H9 (cell line): ENCODE data around the gene PGPEP1. TPM values are rescaled to one million over a fixed set of nuclear protein-coding genes. Genes with fewer than 3 reads are reported as not detected.

Experiments
- DNase-seq: peaks from one replicate; pipeline ENCODE4 v3.0.0-alpha.2; 2017
- H2AFZ ChIP-seq: one replicate; pipeline ENCODE4 v1.6.1; 2013; ENCODE audit warnings: mild to moderate bottlenecking, low read length, control low read depth, moderate library complexity
- H2AK5ac ChIP-seq: 2 replicates; pipeline ENCODE4 v1.6.1; 2013; ENCODE audit warnings: low read length, control low read depth, mixed read lengths; ENCODE audit not compliant: insufficient read length
- H2BK120ac ChIP-seq: one replicate; pipeline ENCODE4 v1.6.1; 2013; ENCODE audit warnings: low read depth, mild to moderate bottlenecking, low read length, control low read depth, inconsistent platforms; ENCODE audit not compliant: poor library complexity, severe bottlenecking
- H2BK12ac ChIP-seq: 2 replicates; pipeline ENCODE4 v1.6.1; 2013; ENCODE audit warnings: low read length, control low read depth, mixed read lengths, low read depth; ENCODE audit not compliant: insufficient read length
- H2BK15ac ChIP-seq: 2 replicates; pipeline ENCODE4 v1.6.1; 2013; ENCODE audit warnings: low read depth, low read length, control low read depth
- H2BK20ac ChIP-seq: one replicate; pipeline ENCODE4 v1.6.1; 2013; ENCODE audit warnings: low read depth, mild to moderate bottlenecking, low read length, control low read depth, inconsistent platforms; ENCODE audit not compliant: poor library complexity, severe bottlenecking
- H2BK5ac ChIP-seq: 2 replicates; pipeline ENCODE4 v1.6.1; 2013; ENCODE audit warnings: low read length, control low read depth, mixed read lengths; ENCODE audit not compliant: insufficient read length
- H3K14ac ChIP-seq: 2 replicates; pipeline ENCODE4 v1.6.1; 2013; ENCODE audit warnings: low read length, control low read depth; ENCODE audit not compliant: insufficient read depth
- H3K18ac ChIP-seq: 2 replicates; pipeline ENCODE4 v1.6.1; 2013; ENCODE audit warnings: low read depth, mild to moderate bottlenecking, mixed read lengths, low read length, control low read depth; ENCODE audit not compliant: insufficient read length
- H3K23ac ChIP-seq: 2 replicates; pipeline ENCODE4 v1.6.1; 2013; ENCODE audit warnings: low read length, control low read depth, mixed read lengths, low read depth; ENCODE audit not compliant: insufficient read length
- H3K23me2 ChIP-seq: 2 replicates; pipeline ENCODE4 v1.6.1; 2013; ENCODE audit warnings: low read depth, mild to moderate bottlenecking, mixed read lengths, low read length, control low read depth; ENCODE audit not compliant: insufficient read length, poor library complexity, severe bottlenecking
- H3K27ac ChIP-seq: 2 replicates; pipeline ENCODE4 v1.5.1; 2013; ENCODE audit warnings: low read length, control low read depth, mixed read lengths, low read depth; ENCODE audit not compliant: insufficient read length
- H3K27me3 ChIP-seq: 2 replicates; pipeline ENCODE4 v1.6.1; 2013; ENCODE audit warnings: low read length, control low read depth, inconsistent platforms; ENCODE audit not compliant: insufficient read depth
- H3K4ac ChIP-seq: 2 replicates; pipeline ENCODE4 v1.6.1; 2013; ENCODE audit warnings: low read depth, mild to moderate bottlenecking, control low read depth, inconsistent platforms, low read length, moderate library complexity
- H3K4me1 ChIP-seq: 2 replicates; pipeline ENCODE4 v1.6.1; 2013; ENCODE audit warnings: low read length, control low read depth, inconsistent platforms; ENCODE audit not compliant: insufficient read depth
- H3K4me2 ChIP-seq: 2 replicates; pipeline ENCODE4 v1.6.1; 2013; ENCODE audit warnings: low read length, control low read depth, mixed read lengths; ENCODE audit not compliant: insufficient read length, insufficient read depth
- H3K56ac ChIP-seq: 2 replicates; pipeline ENCODE4 v1.6.1; 2013; ENCODE audit warnings: low read depth, mild to moderate bottlenecking, mixed read lengths, low read length, control low read depth; ENCODE audit not compliant: insufficient read length
- H3K79me1 ChIP-seq: 2 replicates; pipeline ENCODE4 v1.6.1; 2013; ENCODE audit warnings: low read depth, mild to moderate bottlenecking, moderate library complexity, low read length, control low read depth, inconsistent platforms; ENCODE audit not compliant: insufficient read depth, poor library complexity, severe bottlenecking
- H3K79me2 ChIP-seq: 2 replicates; pipeline ENCODE4 v1.6.1; 2013; ENCODE audit warnings: low read length, control low read depth, inconsistent platforms; ENCODE audit not compliant: insufficient read depth
- H3K9ac ChIP-seq: 2 replicates; pipeline ENCODE4 v1.6.1; 2013; ENCODE audit warnings: low read length, control low read depth, mixed read lengths; ENCODE audit not compliant: insufficient read length; ENCODE audit errors: extremely low read depth
- H3K9me3 ChIP-seq: one replicate; pipeline ENCODE4 v1.6.1; 2013; ENCODE audit warnings: low read depth, low read length, inconsistent platforms; ENCODE audit not compliant: control insufficient read depth
- H3T11ph ChIP-seq: one replicate; pipeline ENCODE4 v1.6.1; 2013; ENCODE audit warnings: mild to moderate bottlenecking, low read length, control low read depth, inconsistent platforms
- H4K20me1 ChIP-seq: one replicate; pipeline ENCODE4 v1.6.1; 2013; ENCODE audit not compliant: control insufficient read depth, insufficient read length, insufficient read depth
- H4K5ac ChIP-seq: 2 replicates; pipeline ENCODE4 v1.6.1; 2013; ENCODE audit warnings: low read depth, mild to moderate bottlenecking, mixed read lengths, low read length, control low read depth; ENCODE audit not compliant: insufficient read length
- H4K8ac ChIP-seq: replicated peaks from 2 replicates; pipeline ENCODE4 v1.6.1; 2013; ENCODE audit warnings: low read length, control low read depth, mixed read lengths, low read depth; ENCODE audit not compliant: insufficient read length
- H4K91ac ChIP-seq: 2 replicates; pipeline ENCODE4 v1.6.1; 2013; ENCODE audit warnings: low read depth, mild to moderate bottlenecking, moderate library complexity, mixed read lengths, low read length, control low read depth; ENCODE audit not compliant: insufficient read length
- H3K27ac Mint-ChIP-seq, 3 experiments: 2 replicates in 2 of 3; 3 replicates in 1 of 3; pipeline ENCODE4 v1.8.0; 2020 to 2021; ENCODE audit warnings: mixed read lengths in 3 of 3, mild to moderate bottlenecking in 1 of 3, moderate library complexity in 1 of 3
- H3K27me3 Mint-ChIP-seq: 2 replicates; pipeline ENCODE4 v1.8.0; 2021; ENCODE audit warnings: low read depth, mild to moderate bottlenecking, moderate library complexity, mixed read lengths
- H3K36me3 Mint-ChIP-seq, 3 experiments: 2 replicates in 2 of 3; 3 replicates in 1 of 3; pipeline ENCODE4 v1.8.0; 2020 to 2021; ENCODE audit warnings: low read depth in 3 of 3, mixed read lengths in 3 of 3; ENCODE audit not compliant: insufficient read depth in 1 of 3
- H3K4me1 Mint-ChIP-seq, 2 experiments: 2 replicates each; pipeline ENCODE4 v1.8.0; 2020; ENCODE audit warnings: mixed read lengths in 2 of 2
- H3K4me3 Mint-ChIP-seq, 2 experiments: 2 replicates in 1 of 2; 3 replicates in 1 of 2; pipeline ENCODE4 v1.8.0; 2020 to 2021; ENCODE audit warnings: mild to moderate bottlenecking in 2 of 2, mixed read lengths in 2 of 2, moderate library complexity in 1 of 2
- H3K9me3 Mint-ChIP-seq, 2 experiments: 2 replicates in 1 of 2; 3 replicates in 1 of 2; pipeline ENCODE4 v1.8.0; 2020; ENCODE audit warnings: mild to moderate bottlenecking in 2 of 2, mixed read lengths in 2 of 2, moderate library complexity in 1 of 2
- WGBS: extraction: QIAGEN DNeasy Blood & Tissue Kit; methylation state at CpG from one replicate; pipeline ENCODE4 v1.1.7; 2013; ENCODE audit warnings: missing lambda C conversion rate, low lambda C conversion rate, mixed read lengths; ENCODE audit not compliant: insufficient read length; ENCODE audit errors: extremely low coverage; 5-methylcytosine and 5-hydroxymethylcytosine counted together
- total RNA-seq: library from RNA; stranded (reverse); gene quantifications from 2 replicates; pipeline ENCODE4 v1.2.1, GENCODE V29; 2021
- TF ChIP-seq, protein P1 (sequence below): fragments of 200-600 bp; sonication (generic); conservative IDR thresholded peaks from 3 replicates; pipeline ENCODE4 v1.8.0; 2021; ENCODE audit warnings: antibody characterized with exemption, mild to moderate bottlenecking

Gene PGPEP1
- total RNA-seq, 1 experiment from 2014 or later = 64.8 TPM

DNA sequence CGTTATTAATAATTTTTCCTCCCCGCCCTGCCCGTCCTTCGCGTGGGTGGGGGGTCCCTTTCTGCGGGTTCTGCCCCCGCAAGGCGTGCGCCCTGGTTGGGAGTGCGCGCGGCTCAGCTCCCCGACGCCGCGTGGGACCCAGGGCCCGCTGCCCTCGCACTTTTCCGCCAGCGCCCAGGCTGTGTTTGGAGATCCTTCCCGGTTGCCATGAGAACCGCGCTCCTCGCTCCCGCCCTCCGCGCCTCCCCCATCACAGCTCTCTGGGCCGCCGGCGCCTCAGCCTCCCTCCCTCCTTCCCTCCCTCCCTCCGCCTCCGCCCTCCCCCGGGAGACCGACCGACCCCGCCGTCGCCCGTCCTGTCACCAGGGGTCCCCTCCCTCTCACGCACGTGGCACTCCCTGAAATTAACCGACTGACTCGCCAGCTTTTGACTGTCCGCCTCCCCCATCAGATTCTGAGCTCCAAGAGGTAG, 76.4 kb downstream of the PGPEP1 start:
- Histone ChIP-seq H2AFZ (no peak overlapping the region), H3K18ac (peak overlapping the region; percentile 94), H2BK12ac (no peak overlapping the region), H3T11ph (no peak overlapping the region), H3K56ac (no peak overlapping the region), H2BK20ac (no peak overlapping the region), H2BK5ac (no peak overlapping the region), H2BK120ac (peak overlapping the region; percentile 94), H4K8ac (no peak overlapping the region), H4K5ac (no peak overlapping the region), H3K23me2 (peaks cover 14% of the 10 kb centered on the region), H3K27me3 (no peaks in the 10 kb centered on the region; the same call in 1 of the 2 replicates), H3K23ac (no peak overlapping the region), H3K9me3 (no peaks in the 10 kb centered on the region), H3K14ac (peak overlapping the region; percentile 93; the same call in 1 of the 2 replicates), H3K4me1 (peaks cover 4% of the 10 kb centered on the region; the same call in 1 of the 2 replicates), H2BK15ac (no peak overlapping the region), H4K20me1 (no peaks in the 10 kb centered on the region), H3K9ac (no peak overlapping the region), H3K4ac (peak overlapping the region; percentile 28; the same call in 1 of the 2 replicates), H4K91ac (no peak overlapping the region), H2AK5ac (no peak overlapping the region), H3K79me1 (no peaks in the 10 kb centered on the region), H3K79me2 (no peaks in the 10 kb centered on the region), H3K27ac (no peak overlapping the region), H3K4me2 (peak overlapping the region; percentile 35)
- TF ChIP-seq, protein P1, sequence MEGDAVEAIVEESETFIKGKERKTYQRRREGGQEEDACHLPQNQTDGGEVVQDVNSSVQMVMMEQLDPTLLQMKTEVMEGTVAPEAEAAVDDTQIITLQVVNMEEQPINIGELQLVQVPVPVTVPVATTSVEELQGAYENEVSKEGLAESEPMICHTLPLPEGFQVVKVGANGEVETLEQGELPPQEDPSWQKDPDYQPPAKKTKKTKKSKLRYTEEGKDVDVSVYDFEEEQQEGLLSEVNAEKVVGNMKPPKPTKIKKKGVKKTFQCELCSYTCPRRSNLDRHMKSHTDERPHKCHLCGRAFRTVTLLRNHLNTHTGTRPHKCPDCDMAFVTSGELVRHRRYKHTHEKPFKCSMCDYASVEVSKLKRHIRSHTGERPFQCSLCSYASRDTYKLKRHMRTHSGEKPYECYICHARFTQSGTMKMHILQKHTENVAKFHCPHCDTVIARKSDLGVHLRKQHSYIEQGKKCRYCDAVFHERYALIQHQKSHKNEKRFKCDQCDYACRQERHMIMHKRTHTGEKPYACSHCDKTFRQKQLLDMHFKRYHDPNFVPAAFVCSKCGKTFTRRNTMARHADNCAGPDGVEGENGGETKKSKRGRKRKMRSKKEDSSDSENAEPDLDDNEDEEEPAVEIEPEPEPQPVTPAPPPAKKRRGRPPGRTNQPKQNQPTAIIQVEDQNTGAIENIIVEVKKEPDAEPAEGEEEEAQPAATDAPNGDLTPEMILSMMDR = no peak
- Mint-ChIP-seq H3K36me3 (no peaks in the 10 kb centered on the region; a peak in 1 of 7 replicates), H3K27me3 (peaks cover 63% of the 10 kb centered on the region), H3K27ac (peak overlapping the region in 2 of 3 experiments; percentile 95 to 99; a peak in 6 of 7 replicates), H3K4me1 (peaks cover 19 to 48% of the 10 kb centered on the region in 2 experiments), H3K4me3 (peak overlapping the region; percentile 66 to 84), H3K9me3 (no peaks in the 10 kb centered on the region; a peak in 2 of 5 replicates)
- DNase-seq = peak; percentile 87
- no CpG with 5 or more reads among the region's 44 CpGs for WGBS
